8988T (cell line): ENCODE data around the gene TUBB4A.
"Not testable (repeated sequence)": the region's sequence is repeated elsewhere in the genome, so short reads cannot be mapped to it uniquely, and the experiment has no call there.

Experiments used
- DNase-seq: peaks from one replicate; pipeline ENCODE4 v3.0.0; 2011

TUBB4A gene

GRCh38 chr19:6522712-6523111, 20.6 kb upstream of the TUBB4A start:
- DNase-seq = no peak

- DNase-seq = no peak
Measured at GRCh38 chr19:6521718-6522646, 19.9 kb upstream of the TUBB4A start.

GRCh38 chr19:6519289-6519688, 17.2 kb upstream of the TUBB4A start:
- DNase-seq = no peak

- DNase-seq = no peak
Measured at GRCh38 chr19:6518145-6518911, 16.2 kb upstream of the TUBB4A start.

DNA sequence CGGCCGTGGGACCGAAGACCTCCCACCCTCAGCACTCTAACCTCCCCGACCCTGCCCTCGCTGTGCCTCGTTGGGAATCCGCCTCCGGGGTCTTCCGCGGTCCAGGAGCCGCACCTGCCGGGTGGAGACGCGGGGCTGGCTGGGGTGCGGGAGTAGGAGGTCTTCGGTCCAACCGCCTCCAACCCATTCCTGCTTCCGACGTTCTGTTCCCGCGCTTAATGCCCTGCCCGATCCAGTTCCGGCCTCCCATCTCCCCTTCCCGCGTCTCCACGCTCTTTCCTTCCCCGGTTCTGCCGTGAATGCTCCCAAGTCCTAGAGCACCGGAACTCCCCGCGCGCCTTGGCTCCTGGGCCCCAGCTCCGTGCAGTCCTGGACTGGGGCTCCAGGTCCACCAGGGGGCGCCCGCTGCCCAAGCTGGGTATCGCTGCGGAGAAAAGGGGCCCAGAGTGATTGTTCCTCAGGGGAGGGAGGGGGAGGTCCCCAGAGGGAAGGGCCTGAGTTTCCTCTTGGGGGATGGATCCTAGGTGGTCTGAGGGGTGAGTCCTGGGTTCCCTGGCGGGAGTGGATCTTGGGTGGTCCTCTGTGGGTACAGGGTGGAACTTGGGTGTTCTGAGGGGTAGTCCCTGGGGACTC, 14.7 kb upstream of the TUBB4A start:
- DNase-seq = peak; percentile 72

- peak; percentile 73 for DNase-seq
Measured at GRCh38 chr19:6516018-6516658, 14.0 kb upstream of the TUBB4A start.

GRCh38 chr19:6514926-6515544, 12.9 kb upstream of the TUBB4A start:
- DNase-seq = no peak

DNA sequence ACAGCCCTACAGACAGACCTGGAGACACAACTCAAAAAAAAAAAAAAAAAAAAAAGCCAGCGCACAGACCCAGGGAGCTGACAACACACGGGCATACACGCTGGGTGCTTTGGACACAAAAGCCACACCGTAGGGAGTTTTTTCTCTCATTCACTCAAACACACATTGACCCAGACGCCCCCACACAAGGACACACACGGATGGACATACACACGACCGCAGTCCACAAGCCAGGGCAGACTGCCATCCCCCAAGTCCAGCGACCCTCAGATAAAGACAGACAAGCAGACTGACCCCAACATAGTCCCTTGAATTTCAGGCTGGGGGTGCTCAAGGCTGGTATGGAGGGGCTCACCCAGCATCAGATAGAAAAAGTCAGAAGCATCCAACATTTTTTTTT, 12.0 kb upstream of the TUBB4A start:
- DNase-seq = no peak

GRCh38 chr19:6510618-6511017, 8.5 kb upstream of the TUBB4A start:
- DNase-seq = no peak

GRCh38 chr19:6509118-6509971, 7.2 kb upstream of the TUBB4A start:
- DNase-seq = no peak

- not testable (repeated sequence) for DNase-seq
Measured at GRCh38 chr19:6508028-6508771, 6.1 kb upstream of the TUBB4A start.

GRCh38 chr19:6503407-6504201, 1.5 kb upstream of the TUBB4A start:
- no peak for DNase-seq

GRCh38 chr19:6500837-6501739, 1.0 kb downstream of the TUBB4A start:
- no peak for DNase-seq

- no peak for DNase-seq
Measured at GRCh38 chr19:6499052-6499790, 2.9 kb downstream of the TUBB4A start.

DNA sequence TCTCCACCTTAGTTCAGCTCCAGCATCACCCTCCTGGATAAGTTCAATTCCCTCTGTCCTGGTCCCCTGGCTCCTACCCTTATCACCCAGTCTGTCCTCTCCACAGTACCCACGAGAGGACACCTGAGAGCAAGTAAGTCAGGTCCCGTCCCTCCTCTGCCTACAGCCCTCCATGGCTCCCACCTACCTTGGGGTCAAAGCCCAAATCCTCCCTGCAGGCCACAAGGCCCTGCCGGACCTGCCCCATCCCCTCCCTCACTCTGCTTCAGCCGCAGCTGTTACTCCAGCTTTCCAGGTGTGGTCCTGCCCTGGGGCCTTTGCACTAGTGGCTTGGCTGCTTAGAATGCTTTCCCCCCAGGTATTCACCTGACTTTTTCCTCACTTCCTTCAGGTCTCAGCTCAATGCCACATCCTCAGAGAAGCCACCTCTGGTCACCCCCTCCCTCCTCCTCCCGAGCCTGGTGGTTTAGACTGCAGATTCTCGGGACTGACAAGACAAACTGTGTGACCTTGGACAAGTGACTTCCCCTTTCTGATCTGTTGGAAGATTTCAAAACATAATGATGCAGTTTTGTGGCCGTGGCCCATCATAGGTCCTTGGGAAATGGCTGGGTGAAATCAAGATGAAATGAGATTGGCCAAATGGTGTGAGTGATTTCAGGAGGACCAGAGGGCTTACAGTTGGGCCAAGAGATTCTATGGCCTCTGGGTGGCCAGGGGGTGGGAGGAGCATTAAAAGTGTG, 3.6 kb downstream of the TUBB4A start:
- no peak for DNase-seq

DNA sequence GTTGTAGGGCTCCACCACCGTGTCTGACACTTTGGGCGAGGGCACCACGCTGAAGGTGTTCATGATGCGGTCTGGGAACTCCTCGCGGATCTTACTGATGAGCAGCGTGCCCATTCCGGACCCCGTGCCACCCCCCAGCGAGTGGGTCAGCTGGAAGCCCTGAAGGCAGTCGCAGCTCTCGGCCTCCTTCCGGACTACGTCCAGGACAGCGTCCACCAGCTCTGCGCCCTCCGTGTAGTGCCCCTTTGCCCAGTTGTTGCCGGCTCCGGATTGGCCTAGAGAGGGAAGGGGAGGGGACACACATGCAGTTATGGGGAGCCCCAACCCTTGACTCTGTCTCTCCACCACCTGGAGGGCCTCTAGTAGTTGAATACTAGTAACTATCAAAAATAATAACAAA, 6.2 kb downstream of the TUBB4A start:
- DNase-seq = no peak

DNA sequence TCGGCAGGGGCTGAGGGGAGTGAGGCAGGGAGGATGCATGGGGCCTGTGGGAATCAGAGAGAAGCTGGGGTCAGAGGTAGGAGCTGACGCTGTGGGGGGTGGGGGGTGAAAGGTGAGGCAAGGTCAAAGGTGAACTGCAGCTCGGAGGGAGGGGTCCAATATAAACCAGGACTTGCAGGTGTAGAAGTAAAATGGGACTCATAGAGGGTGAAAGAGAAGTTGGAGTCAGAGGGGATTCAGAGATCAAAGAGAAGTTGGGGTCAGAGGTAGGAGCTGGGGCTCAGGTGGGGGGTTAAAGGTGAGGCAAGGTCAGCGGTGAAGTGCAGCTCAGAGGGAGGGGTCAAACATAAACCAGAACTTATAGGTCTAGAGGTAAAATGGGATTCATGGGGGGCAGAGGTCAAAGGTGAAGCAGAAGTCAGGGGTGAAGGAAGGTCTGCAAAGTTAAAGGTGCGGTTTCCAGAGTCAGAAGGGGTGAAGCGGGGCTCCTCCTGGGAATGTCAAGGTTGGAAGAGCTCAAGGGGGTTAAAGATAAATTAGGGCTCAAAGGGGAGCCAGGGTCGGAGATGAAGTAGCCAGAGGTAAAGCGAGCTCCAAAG, 7.6 kb downstream of the TUBB4A start:
- no peak for DNase-seq
